ENCODE data around the gene BMPR1B.
"Not testable (repeated sequence)": the region's sequence is repeated elsewhere in the genome, so short reads cannot be mapped to it uniquely, and the experiment has no call there.

Gene BMPR1B

GRCh38 chr4:94763005-94763404, 5.2 kb downstream of the BMPR1B start:
- no peak for DNase-seq (ENCODE audit: low read depth)

- DNase-seq (ENCODE audit: low read depth): no peak
These were observed 5.7 kb downstream of the BMPR1B start for GRCh38 chr4:94763500-94763899.

GRCh38 chr4:94764069-94764468, 6.3 kb downstream of the BMPR1B start:
- DNase-seq (ENCODE audit: low read depth): no peak

- DNase-seq (ENCODE audit: low read depth): no peak
These were observed 7.4 kb downstream of the BMPR1B start for GRCh38 chr4:94765174-94765573.

- DNase-seq (ENCODE audit: low read depth): no peak
These were observed 7.9 kb downstream of the BMPR1B start for GRCh38 chr4:94765648-94766047.

GRCh38 chr4:94766856-94767255, 9.1 kb downstream of the BMPR1B start:
- peak; percentile 31 for DNase-seq (ENCODE audit: low read depth)

GRCh38 chr4:94767446-94767845, 9.7 kb downstream of the BMPR1B start:
- no peak for DNase-seq (ENCODE audit: low read depth)

GRCh38 chr4:94782707-94783106, 25.0 kb downstream of the BMPR1B start:
- no peak for DNase-seq (ENCODE audit: low read depth)

- DNase-seq (ENCODE audit: low read depth): no peak
These were observed 33.9 kb downstream of the BMPR1B start for GRCh38 chr4:94791701-94792100.

- DNase-seq (ENCODE audit: low read depth): peak; percentile 7
These were observed 41.1 kb downstream of the BMPR1B start for GRCh38 chr4:94798808-94799207.

- no peak for DNase-seq (ENCODE audit: low read depth)
These were observed 43.3 kb downstream of the BMPR1B start for GRCh38 chr4:94801016-94801415.

GRCh38 chr4:94802091-94802490, 44.3 kb downstream of the BMPR1B start:
- no peak for DNase-seq (ENCODE audit: low read depth)

GRCh38 chr4:94803181-94803580, 45.4 kb downstream of the BMPR1B start:
- DNase-seq (ENCODE audit: low read depth): peak; percentile 32

- DNase-seq (ENCODE audit: low read depth): no peak
These were observed 46.9 kb downstream of the BMPR1B start for GRCh38 chr4:94804650-94805049.

- no peak for DNase-seq (ENCODE audit: low read depth)
These were observed 48.6 kb downstream of the BMPR1B start for GRCh38 chr4:94806376-94806775.

GRCh38 chr4:94811643-94812042, 53.9 kb downstream of the BMPR1B start:
- DNase-seq (ENCODE audit: low read depth): no peak

- no peak for DNase-seq (ENCODE audit: low read depth)
These were observed 55.5 kb downstream of the BMPR1B start for GRCh38 chr4:94813221-94813620.

- DNase-seq (ENCODE audit: low read depth): peak; percentile 37
These were observed 56.5 kb downstream of the BMPR1B start for GRCh38 chr4:94814237-94814636.

- DNase-seq (ENCODE audit: low read depth): no peak
These were observed 61.8 kb downstream of the BMPR1B start for GRCh38 chr4:94819371-94820168.

- no peak for DNase-seq (ENCODE audit: low read depth)
These were observed 68.5 kb downstream of the BMPR1B start for GRCh38 chr4:94826206-94826605.

- peak; percentile 72 for DNase-seq (ENCODE audit: low read depth)
These were observed 69.8 kb downstream of the BMPR1B start for GRCh38 chr4:94827481-94828110.

- DNase-seq (ENCODE audit: low read depth): no peak
These were observed 71.1 kb downstream of the BMPR1B start for GRCh38 chr4:94828882-94829281.

GRCh38 chr4:94831607-94832006, 73.9 kb downstream of the BMPR1B start:
- no peak for DNase-seq (ENCODE audit: low read depth)

- DNase-seq (ENCODE audit: low read depth): not testable (repeated sequence)
These were observed 74.6 kb downstream of the BMPR1B start for GRCh38 chr4:94832329-94832728.
